A549 (cell line): ENCODE measurements around the gene CFAP61.

ENCODE experiments used
- BCL3 ChIP-seq: fragments of >200 bp; sonication (Bioruptor Twin); formaldehyde crosslinking; IDR thresholded peaks from 3 replicates; pipeline ENCODE4 v1.6.1; 2016
- CEBPB ChIP-seq, 2 experiments: fragments of >200 bp in 1 of 2; sonication (Bioruptor Twin) in 1 of 2; formaldehyde crosslinking in 1 of 2; IDR thresholded peaks; 2 replicates each; pipeline ENCODE4 v1.6.1; 2012 to 2016
- CTCF ChIP-seq: fragments of >200 bp; sonication (Bioruptor Twin); formaldehyde crosslinking; IDR thresholded peaks from 3 replicates; pipeline ENCODE4 v1.5.1; 2016
- HEYL ChIP-seq: fragments of 250-450 bp; sonication (Bioruptor Pico); IDR thresholded peaks from 2 replicates; pipeline ENCODE4 v1.8.0; 2021; ENCODE audit warnings: mild to moderate bottlenecking, moderate library complexity
- MYC ChIP-seq: IDR thresholded peaks from 2 replicates; pipeline ENCODE4 v1.6.1; 2012; ENCODE audit warnings: mild to moderate bottlenecking, inconsistent platforms, low read length, improper control_type of control experiment, borderline replicate concordance
- POLR2A ChIP-seq: IDR thresholded peaks from 2 replicates; pipeline ENCODE4 v1.6.1; 2012; ENCODE audit warnings: mild to moderate bottlenecking, low read length
- TF ChIP-seq, protein P1 (sequence below): IDR thresholded peaks from 2 replicates; pipeline ENCODE4 v1.6.1; 2012

DNA sequence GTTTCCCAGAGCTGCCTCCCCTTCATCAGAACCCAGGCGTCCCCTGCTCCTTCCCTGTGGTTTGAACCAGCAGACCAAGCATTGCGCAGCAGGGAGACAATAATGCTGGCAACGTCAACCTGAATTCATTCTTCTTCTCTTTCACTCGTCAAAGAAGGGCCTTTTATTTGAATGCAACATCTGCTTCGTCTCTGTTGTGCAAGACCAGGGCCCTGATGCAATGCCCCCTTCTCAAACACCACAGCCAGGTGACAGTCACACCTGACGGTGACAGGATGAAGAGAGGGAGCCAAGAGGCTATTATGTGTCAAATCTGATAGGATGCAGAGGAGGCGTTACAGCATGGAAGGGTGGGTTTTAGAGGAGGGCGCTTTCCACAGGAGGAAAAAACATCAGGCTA, 323.5 kb downstream of the CFAP61 start:
- TF ChIP-seq, protein P1, sequence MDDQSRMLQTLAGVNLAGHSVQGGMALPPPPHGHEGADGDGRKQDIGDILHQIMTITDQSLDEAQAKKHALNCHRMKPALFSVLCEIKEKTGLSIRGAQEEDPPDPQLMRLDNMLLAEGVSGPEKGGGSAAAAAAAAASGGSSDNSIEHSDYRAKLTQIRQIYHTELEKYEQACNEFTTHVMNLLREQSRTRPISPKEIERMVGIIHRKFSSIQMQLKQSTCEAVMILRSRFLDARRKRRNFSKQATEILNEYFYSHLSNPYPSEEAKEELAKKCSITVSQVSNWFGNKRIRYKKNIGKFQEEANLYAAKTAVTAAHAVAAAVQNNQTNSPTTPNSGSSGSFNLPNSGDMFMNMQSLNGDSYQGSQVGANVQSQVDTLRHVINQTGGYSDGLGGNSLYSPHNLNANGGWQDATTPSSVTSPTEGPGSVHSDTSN, result no peak
- TF ChIP-seq BCL3 (no peak), MYC (no peak), HEYL (no peak), POLR2A (no peak), CTCF (no peak), CEBPB (IDR thresholded peaks at IDR 0.05) (no peak)
